HG03575 (cell line): ENCODE results near the gene ULK2.

Experiments
- ATAC-seq: cut with Tn5 transposase; IDR thresholded peaks from one replicate; pipeline ENCODE4 v1.9.1; 2021; ENCODE audit not compliant: unreplicated experiment, insufficient number of reproducible peaks, low FRiP score; ENCODE audit errors: extremely low read depth

ULK2 gene

DNA sequence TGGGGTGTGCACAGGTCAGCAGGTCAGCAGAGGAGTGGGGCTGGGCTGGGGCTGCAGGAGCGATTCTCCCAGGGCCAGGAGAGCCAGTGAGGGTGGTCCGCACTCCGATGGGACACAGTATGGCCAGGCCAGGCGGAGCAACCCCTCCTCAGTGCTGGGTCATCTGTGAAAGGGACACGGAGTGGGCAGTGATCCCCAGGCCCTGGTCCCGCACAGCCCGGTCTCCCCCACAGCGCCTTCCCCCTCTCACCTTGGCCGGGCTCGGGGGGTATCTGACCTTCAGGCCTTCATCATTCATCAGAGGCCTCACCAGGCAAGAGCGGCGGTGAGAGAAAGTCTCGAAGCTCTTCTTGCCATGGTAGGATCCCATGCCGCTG, 129.7 kb downstream of the ULK2 start:
- no peak for ATAC-seq

DNA sequence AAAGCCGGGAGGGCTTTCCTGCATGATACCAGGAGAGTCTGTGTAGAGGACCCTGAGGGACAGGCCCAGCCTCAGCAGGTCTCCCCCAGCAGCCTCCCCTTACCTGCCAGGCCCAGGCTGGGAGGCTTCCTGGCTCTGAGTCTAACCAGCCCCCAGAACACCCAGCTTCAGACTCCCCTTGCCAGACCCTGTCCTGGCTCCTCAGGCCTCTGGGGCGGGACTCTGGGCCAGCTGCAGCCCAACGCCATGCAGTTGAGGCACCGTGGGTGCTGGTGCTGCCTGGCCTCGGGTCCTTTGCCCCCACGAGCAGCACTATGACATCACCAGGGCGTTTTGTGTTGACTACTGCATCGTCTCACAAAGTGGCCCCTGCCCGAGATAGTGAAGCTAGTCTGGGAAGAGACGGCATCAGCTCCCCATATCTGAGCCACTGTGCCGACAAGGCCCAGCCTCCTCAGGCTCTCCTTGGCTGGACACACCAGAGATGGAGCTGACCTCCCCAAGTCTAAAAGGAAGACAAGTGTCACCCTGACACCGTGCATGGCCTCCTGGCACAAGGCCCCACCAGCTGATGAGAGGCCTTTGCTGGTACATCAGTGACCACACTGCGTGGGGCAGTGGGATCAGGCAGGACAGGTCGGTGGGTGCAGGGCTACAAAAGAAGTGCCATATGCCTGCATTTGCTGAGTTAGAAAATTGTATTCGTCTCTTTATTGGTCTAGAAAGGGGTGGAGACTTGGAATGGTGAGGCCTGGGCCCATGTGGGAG, 130.2 kb downstream of the ULK2 start:
- ATAC-seq: no peak

DNA sequence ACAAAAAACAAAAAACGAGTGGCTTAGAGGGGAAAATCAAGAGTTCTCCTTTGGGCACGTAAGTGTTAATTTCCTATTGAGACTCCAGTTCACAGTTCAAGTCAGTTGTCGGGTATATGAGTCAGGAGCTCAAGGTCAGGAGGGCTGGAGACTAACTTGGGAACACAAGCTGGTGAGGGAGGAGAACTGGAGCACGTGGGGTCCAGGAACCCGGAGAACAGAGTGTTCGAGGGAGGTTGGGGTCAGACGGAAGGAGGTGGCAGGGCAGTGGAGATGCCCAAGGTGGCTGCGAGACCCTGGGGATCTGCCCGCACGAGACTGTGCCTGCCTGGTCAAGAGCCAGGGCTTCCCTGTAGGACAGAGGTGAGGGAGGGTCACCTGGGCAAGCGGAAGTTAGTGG, 131.7 kb downstream of the ULK2 start:
- ATAC-seq: no peak

DNA sequence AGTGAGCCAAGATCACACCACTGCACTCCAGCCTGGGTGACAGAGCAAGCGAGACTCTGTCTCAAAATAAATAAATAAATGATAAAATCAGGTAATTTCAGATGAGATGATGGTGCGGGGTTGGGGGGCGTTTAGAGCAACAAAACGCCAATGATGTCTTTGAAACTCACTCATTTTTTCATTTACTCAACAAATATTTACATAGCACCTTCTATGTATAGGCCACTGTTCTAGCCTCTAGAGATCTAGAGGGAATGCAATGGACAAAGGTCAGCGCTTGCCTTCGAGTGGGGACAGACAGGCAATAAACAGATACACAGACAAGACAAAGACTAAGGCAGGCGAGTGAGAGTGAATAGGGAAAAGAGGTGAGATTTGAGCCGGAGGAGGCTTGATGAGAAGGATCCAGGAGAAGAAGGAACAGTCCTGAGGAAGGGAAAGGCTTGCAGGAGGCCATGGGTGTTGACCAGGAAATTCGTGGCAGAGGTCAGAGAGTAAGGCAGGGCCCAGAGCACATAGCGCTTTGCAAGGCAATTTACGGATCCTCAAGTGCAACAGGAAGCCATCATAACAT, 133.7 kb downstream of the ULK2 start:
- no peak for ATAC-seq

DNA sequence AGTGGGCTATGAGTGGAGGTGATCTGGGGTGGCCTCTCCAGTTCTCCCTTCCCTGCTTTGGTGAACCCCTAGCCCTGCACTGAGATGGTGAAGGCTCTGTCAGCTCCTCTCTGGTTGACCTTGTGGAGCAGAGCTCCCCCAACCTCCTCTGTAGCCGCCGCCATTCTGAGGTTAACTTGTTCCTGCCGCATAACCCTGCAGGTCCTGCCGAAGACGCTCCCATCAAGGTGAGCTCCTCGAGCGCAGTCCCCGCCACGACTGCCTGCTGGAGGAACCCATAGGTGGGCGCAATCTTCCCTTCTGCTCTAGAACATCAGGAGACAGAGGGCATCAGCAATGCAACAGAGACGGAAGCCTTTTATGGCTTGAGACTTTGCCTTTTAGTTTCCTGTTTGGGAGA, 136.1 kb downstream of the ULK2 start:
- ATAC-seq: no peak

DNA sequence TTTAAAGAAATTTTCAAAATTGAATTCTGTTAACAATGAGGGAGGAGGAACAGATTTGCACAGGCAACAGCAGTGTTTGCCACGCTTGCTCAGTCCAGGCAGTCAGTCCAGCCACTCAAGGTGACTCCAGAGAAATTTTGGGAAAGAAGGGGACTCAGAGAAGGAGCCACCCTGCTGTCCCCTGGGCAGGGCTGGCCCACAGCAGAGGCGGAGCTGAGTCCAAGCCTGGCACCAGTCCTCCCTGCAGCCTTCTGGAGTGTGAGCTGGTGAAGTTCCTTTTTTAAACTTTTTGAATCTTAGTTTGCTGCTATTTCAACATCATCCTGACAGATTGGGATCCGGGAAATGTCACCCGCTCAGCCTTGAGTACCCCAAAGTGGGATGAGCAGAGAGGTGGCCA, 136.9 kb downstream of the ULK2 start:
- ATAC-seq: no peak

DNA sequence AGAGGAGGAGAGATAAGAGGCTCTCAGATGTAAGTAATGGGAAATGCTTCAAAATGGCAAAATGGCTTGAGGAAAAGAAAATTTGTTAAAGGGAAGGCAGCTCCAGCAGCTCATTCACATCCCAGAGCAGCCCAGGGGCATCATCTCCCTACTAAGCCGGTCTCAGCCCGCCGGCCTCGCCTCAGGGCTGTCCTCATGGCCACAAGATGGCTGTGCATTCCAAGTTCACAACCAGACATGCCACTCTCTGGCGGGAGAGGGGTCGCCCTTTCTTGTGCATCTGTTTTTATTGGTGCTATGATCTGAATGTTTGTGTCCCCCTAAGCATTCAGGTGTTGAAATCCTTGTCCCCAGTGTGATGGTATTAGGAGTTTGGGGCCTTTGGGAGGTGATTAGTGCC, 137.8 kb downstream of the ULK2 start:
- no peak for ATAC-seq

DNA sequence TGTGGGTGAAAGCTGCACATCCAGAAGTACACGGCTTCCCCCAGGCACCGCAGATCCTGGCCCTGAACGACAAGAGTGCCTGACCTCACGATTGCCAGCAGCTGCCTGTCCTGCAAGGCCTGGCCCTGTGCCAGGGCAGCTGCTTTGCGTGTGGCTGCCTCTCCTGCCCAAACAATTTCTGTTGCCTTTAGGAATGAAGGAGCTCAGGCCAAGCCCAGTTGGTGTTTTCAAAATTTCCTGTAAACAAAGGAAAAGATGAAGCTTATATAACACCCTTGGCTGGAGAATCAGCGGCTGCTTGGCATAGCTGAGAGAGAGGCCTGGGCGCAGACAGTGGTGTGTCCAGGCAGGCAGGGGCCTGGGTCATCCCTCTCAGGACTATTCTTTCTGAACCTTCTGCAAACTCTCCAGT, 139.6 kb downstream of the ULK2 start:
- ATAC-seq: no peak

DNA sequence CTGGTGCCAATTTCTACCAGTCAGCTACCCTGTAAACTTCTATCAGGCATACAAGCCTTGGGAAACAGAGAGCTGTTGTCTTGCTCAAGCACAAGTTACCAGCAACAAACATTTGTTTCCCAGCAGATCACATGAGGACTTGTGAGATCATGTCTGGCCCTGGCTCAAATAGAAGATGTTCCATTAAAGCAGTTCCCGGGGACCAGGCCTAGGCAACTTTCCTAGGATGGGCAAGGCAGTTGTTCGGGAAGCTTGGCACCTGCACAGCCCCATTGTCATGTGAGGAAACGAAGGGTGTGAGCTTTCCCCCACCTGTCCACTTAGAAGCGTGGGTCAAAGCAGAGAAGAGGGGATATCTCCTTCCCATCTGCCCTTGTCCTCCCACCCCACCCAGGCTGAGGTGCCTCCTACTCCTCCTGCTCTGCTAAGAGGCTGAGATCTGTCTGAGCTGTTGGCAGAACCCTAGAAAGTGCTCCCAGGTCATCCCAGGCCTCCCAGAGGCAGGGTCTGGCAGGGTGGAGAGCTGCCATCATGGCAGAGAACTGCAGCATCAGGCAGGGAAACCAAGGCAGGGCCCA, 140.1 kb downstream of the ULK2 start:
- no peak for ATAC-seq

DNA sequence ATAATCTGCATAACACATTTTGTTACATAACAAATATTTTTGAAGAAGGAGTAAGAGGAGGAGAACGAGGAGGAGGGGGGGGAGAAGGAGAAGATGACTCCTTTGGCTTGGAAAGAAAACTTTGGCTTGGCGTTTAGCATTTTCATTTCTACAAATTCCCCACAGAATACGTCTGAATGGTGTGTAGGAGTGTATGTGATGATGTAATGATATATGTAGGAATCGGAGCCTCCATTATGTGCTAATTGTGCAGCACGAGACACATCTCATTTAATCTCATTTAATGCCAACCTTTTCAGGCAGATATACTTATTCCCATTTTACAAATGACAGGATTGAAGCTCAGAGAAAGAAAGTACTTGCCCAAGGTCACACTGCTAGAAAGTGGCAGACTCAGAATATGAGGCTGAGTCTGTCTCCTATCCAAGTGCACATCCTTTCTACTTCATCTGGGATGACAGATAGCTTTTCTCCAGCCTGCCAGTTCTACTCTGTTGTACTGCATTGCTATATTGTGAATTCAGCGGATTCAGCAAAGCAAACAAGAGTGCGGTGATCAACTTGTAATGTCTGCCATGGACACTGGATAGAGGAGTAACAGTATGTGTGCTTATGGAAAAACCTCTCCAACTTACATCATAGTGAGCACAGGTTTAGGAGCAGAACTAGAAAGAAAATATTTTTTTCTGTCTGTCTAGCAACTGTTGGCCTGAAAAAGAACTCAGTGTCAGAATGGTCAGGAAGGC, 140.9 kb downstream of the ULK2 start:
- ATAC-seq: no peak

DNA sequence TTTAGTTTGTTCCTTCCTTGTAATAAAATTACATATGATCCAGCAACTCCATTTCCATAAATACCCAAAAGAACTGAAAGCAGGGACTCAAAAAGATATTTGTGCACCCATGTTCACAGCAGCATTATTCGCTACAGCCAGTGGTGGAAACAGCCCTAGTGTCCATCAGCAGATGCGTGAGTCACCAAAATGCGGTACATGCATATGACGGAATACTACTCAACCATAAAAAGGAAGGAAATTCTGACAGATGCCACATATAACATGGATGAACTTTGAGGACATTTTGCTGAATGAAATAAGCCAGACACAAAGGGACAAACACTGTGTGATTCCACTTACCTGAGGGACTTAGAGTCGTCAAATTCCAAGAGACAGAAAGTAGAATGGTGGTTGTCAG, 142.2 kb downstream of the ULK2 start:
- ATAC-seq: no peak

DNA sequence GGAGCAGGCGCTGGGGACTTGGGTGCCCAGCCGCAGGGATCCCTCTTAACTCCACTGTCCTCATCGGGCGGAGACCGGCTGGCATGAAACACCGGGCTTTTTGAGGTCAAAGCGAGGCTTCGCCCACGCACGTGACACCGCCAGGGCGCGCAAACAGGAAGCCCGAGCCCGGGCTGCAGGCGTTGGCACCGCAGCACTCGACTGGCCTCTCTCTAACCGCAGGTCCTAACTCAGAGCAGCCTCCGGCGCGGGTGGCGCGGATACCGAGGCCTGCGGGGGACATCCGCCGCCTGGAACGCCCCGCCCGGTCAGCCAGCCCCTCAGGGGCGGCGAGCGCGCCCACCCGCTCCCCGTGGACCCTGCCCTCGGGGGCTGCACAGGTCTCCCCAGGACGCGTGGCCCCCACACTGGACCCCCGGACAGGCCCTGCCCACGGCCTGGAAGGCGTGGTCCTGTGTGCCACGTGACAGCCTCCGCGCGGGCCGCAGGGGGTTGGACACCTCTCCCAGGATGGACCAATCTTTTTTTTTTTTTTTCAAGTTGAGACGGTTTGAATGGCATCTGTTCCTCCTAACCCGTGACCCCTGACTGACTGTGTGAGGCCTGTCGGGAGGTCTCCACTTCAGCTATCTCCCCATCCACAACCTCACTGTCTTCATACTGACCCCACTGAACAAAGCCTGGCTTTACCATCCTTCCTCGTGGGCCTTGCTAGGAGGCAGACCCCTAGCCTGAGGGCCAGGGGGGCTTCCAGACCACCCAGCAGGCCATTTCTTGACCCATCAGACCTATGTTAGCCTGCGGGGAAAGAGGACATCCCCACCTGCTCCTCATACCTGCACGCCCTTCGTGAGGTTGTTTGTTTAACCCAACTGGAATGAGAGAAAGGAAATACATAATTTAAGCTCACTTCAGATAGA, 143.0 kb downstream of the ULK2 start:
- no peak for ATAC-seq

DNA sequence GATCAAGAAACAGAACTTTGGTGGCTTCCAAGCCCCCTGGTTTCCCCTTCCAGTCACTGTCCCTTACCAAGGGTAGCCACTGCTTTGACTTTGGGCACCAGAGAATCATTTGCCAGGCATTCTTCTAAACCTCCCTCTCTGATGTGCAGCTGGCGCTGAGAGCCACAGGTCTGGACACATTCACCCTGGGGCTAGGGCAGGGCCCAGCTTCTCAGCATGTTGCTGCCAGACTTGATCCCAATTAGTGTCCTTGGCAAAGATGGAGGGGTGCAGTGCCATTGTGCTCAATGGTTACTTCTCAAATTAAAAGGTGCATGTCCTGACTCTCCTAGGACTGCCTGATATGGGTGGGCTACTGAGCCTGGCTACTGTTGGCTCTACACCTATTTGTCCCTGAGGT, 143.8 kb downstream of the ULK2 start:
- no peak for ATAC-seq
